H1 (cell line): Measurements from ENCODE around the gene TP73. TPM values are rescaled to one million over a fixed set of nuclear protein-coding genes. Genes with fewer than 3 reads are reported as not detected.
"Not testable (repeated sequence)": the region's sequence is repeated elsewhere in the genome, so short reads cannot be mapped to it uniquely, and the experiment has no call there.

ENCODE experiments used
- CTCF ChIA-PET: fragments of 300-600 bp; sonication (Branson Sonifier 250); formaldehyde crosslinking; loops from one replicate; lab custom pipeline; 2021; ENCODE audit not compliant: partially characterized antibody; lab: Charles Lee
- POLR2A ChIA-PET: fragments of 300-600 bp; sonication (Branson Sonifier 250); formaldehyde crosslinking; loops from one replicate; lab custom pipeline; 2021; ENCODE audit warnings: inconsistent platforms; ENCODE audit not compliant: partially characterized antibody; lab: Charles Lee
- DNase-seq, 2 experiments: peaks; one replicate each; pipeline versions ENCODE4 v3.0.0 to v3.0.0-alpha.2; 2010 to 2022; ENCODE audit warnings: low spot score in 2 of 2, low read depth in 1 of 2, mixed read lengths in 1 of 2
- FAIRE-seq: peaks from 2 replicates; lab custom pipeline; 2011; peaks lifted over from hg19 to GRCh38; lab: Jason Lieb, UNC
- H2AFZ ChIP-seq: 2 replicates; pipeline ENCODE4 v1.8.1; 2012; ENCODE audit warnings: low read length, inconsistent platforms
- H2AK5ac ChIP-seq: 2 replicates; pipeline ENCODE4 v1.6.1; 2013; ENCODE audit warnings: low read depth, low read length
- H2BK120ac ChIP-seq: replicated peaks from 2 replicates; pipeline ENCODE3; 2013; ENCODE audit warnings: low read depth, low read length, inconsistent platforms
- H2BK12ac ChIP-seq: 2 replicates; pipeline ENCODE4 v1.6.1; 2013; ENCODE audit warnings: low read depth, low read length
- H2BK15ac ChIP-seq: 2 replicates; pipeline ENCODE4 v1.6.1; 2013; ENCODE audit warnings: low read length
- H2BK20ac ChIP-seq: 2 replicates; pipeline ENCODE4 v1.6.1; 2013; ENCODE audit warnings: low read length
- H2BK5ac ChIP-seq: 2 replicates; pipeline ENCODE4 v1.6.1; 2013; ENCODE audit warnings: low read depth, low read length
- H3K14ac ChIP-seq: 2 replicates; pipeline ENCODE4 v1.6.1; 2013; ENCODE audit warnings: inconsistent platforms; ENCODE audit not compliant: insufficient read length
- H3K18ac ChIP-seq: 2 replicates; pipeline ENCODE4 v1.6.1; 2013; ENCODE audit warnings: low read length; ENCODE audit errors: extremely low read depth
- H3K23ac ChIP-seq: 2 replicates; pipeline ENCODE4 v1.6.1; 2013; ENCODE audit warnings: inconsistent platforms; ENCODE audit not compliant: insufficient read length
- H3K23me2 ChIP-seq: 2 replicates; pipeline ENCODE4 v1.6.1; 2013; ENCODE audit warnings: low read depth, low read length
- H3K27ac ChIP-seq: 2 replicates; pipeline ENCODE4 v1.6.1; 2011; ENCODE audit warnings: low read depth, low read length, inconsistent platforms
- H3K27me3 ChIP-seq, 4 experiments: replicated peaks in 1 of 4; 1 replicate in 1 of 4; 2 replicates in 3 of 4; pipeline versions ENCODE4 v1.6.1 to v1.8.1; 2011 to 2013; ENCODE audit warnings: low read length in 3 of 4, mild to moderate bottlenecking in 3 of 4, inconsistent platforms in 2 of 4, mixed read lengths in 2 of 4, moderate library complexity in 1 of 4; ENCODE audit not compliant: control insufficient read depth in 3 of 4, insufficient read depth in 3 of 4; ENCODE audit errors: extremely low read depth in 1 of 4
- H3K36me3 ChIP-seq, 4 experiments: 2 replicates each; pipeline versions ENCODE4 v1.6.1 to v1.8.1; 2011 to 2013; ENCODE audit warnings: mild to moderate bottlenecking in 4 of 4, low read length in 3 of 4, moderate library complexity in 2 of 4, control low read depth in 1 of 4, inconsistent platforms in 1 of 4; ENCODE audit not compliant: insufficient read depth in 4 of 4, control insufficient read depth in 2 of 4
- H3K4ac ChIP-seq: replicated peaks from 2 replicates; pipeline ENCODE3; 2013; ENCODE audit warnings: low read length, low read depth, mixed read lengths, inconsistent platforms; ENCODE audit not compliant: insufficient read length
- H3K4me1 ChIP-seq, 4 experiments: replicated peaks in 1 of 4; 1 replicate in 1 of 4; 2 replicates in 3 of 4; pipeline versions ENCODE4 v1.6.1 to v1.8.1; 2011 to 2013; ENCODE audit warnings: low read length in 3 of 4, inconsistent platforms in 2 of 4, mixed read lengths in 1 of 4; ENCODE audit not compliant: insufficient read depth in 4 of 4, control insufficient read depth in 3 of 4
- H3K4me2 ChIP-seq, 2 experiments: 2 replicates each; pipeline versions ENCODE4 v1.6.1 to v1.8.1; 2011 to 2013; ENCODE audit warnings: low read depth in 2 of 2, low read length in 2 of 2, control low read depth in 1 of 2, inconsistent platforms in 1 of 2, mild to moderate bottlenecking in 1 of 2; ENCODE audit not compliant: insufficient read depth in 1 of 2
- H3K4me3 ChIP-seq, 4 experiments: fragments of 200-600, 300-600 bp in 1 of 4; sonication (generic), shearing (Covaris generic), sonication (Bioruptor Twin) in 1 of 4; 2 replicates each; pipeline versions ENCODE4 v1.5.1 to v1.8.1; 2011 to 2016; ENCODE audit warnings: low read length in 4 of 4, low read depth in 3 of 4, control low read depth in 2 of 4, inconsistent platforms in 2 of 4, mild to moderate bottlenecking in 2 of 4, mixed read lengths in 1 of 4, moderate library complexity in 1 of 4; ENCODE audit not compliant: insufficient read depth in 2 of 4; ENCODE audit errors: extremely low read depth in 1 of 4
- H3K56ac ChIP-seq: replicated peaks from 2 replicates; pipeline ENCODE3; 2013; ENCODE audit warnings: low read depth, mild to moderate bottlenecking, mixed read lengths, low read length, inconsistent platforms; ENCODE audit not compliant: insufficient read length
- H3K79me1 ChIP-seq: 2 replicates; pipeline ENCODE4 v1.6.1; 2013; ENCODE audit warnings: low read depth, low read length, control low read depth
- H3K79me2 ChIP-seq, 2 experiments: 2 replicates each; pipeline versions ENCODE4 v1.6.1 to v1.8.1; 2012 to 2013; ENCODE audit warnings: low read length in 2 of 2, mild to moderate bottlenecking in 2 of 2, inconsistent platforms in 1 of 2; ENCODE audit not compliant: insufficient read depth in 2 of 2, control insufficient read depth in 1 of 2
- H3K9ac ChIP-seq, 4 experiments: replicated peaks in 1 of 4; 1 replicate in 1 of 4; 2 replicates in 3 of 4; pipeline versions ENCODE4 v1.6.1 to v1.8.1; 2011 to 2013; ENCODE audit warnings: low read depth in 3 of 4, low read length in 3 of 4, control low read depth in 2 of 4, mild to moderate bottlenecking in 2 of 4, moderate library complexity in 2 of 4, inconsistent platforms in 1 of 4; ENCODE audit errors: extremely low read depth in 1 of 4
- H3K9me3 ChIP-seq, 2 experiments: 2 replicates each; pipeline versions ENCODE4 v1.6.1 to v1.8.1; 2012 to 2013; ENCODE audit warnings: mild to moderate bottlenecking in 2 of 2, moderate library complexity in 2 of 2, control low read depth in 1 of 2, inconsistent platforms in 1 of 2, low read depth in 1 of 2, low read length in 1 of 2, mixed read lengths in 1 of 2; ENCODE audit not compliant: insufficient read depth in 2 of 2
- H4K20me1 ChIP-seq, 2 experiments: replicated peaks in 1 of 2; 2 replicates each; pipeline versions ENCODE3 to v1.8.1; 2011 to 2013; ENCODE audit warnings: inconsistent platforms in 2 of 2, low read length in 2 of 2, mild to moderate bottlenecking in 1 of 2; ENCODE audit not compliant: insufficient read depth in 2 of 2, control insufficient read depth in 1 of 2
- H4K5ac ChIP-seq: 2 replicates; pipeline ENCODE4 v1.6.1; 2013; ENCODE audit warnings: low read length, low read depth, mixed read lengths, inconsistent platforms; ENCODE audit not compliant: insufficient read length
- H4K8ac ChIP-seq: 2 replicates; pipeline ENCODE4 v1.8.0; 2013; ENCODE audit warnings: mild to moderate bottlenecking, moderate library complexity, low read length, inconsistent platforms; ENCODE audit not compliant: insufficient read depth; ENCODE audit errors: extremely low read depth
- H4K91ac ChIP-seq: replicated peaks from 2 replicates; pipeline ENCODE3; 2013; ENCODE audit warnings: low read length, mixed read lengths, inconsistent platforms; ENCODE audit not compliant: insufficient read length
- WGBS, 2 experiments: shearing (Covaris generic) in 1 of 2; methylation state at CpG; one replicate each; pipeline versions ENCODE4 v1.1.6 to v1.1.7; 2013 to 2015; ENCODE audit warnings: low lambda C conversion rate in 2 of 2, mixed read lengths in 2 of 2, inconsistent platforms in 1 of 2, low coverage in 1 of 2, missing lambda C conversion rate in 1 of 2; ENCODE audit not compliant: insufficient replicate concordance in 2 of 2, insufficient coverage in 1 of 2, insufficient read length in 1 of 2; ENCODE audit errors: extremely low coverage in 1 of 2, missing lambda C conversion rate in 1 of 2; 5-methylcytosine and 5-hydroxymethylcytosine counted together
- polyA plus RNA-seq, 7 experiments: library from polyadenylated mRNA; depleted of rRNA in 3 of 7; stranded (reverse) in 5 of 7; unstranded in 2 of 7; fragments of >200 nt in 5 of 7; fragments of 200-250 nt in 2 of 7; gene quantifications; 1 replicate in 5 of 7; 2 replicates in 1 of 7; 4 replicates in 1 of 7; pipeline versions ENCODE4 v1.2.1 to v1.2.3, GENCODE V29; 2011 to 2013; ENCODE audit warnings: missing spikeins in 2 of 7, mixed read lengths in 2 of 7
- total RNA-seq: library from RNA; stranded (reverse); fragmentation: NEBNext Ultra II Directional; extraction: Animal tissue kit (Norgen Biotek cat#: 25700); gene quantifications from 2 replicates; pipeline ENCODE4 v1.2.1, GENCODE V29; 2021

The TP73 gene
- total and polyA plus RNA-seq, 2 of the 8 experiments (the other 6 are each of a cell fraction or from before 2014, with no cell fraction given), result 2.6 to 3.1 TPM

DNA sequence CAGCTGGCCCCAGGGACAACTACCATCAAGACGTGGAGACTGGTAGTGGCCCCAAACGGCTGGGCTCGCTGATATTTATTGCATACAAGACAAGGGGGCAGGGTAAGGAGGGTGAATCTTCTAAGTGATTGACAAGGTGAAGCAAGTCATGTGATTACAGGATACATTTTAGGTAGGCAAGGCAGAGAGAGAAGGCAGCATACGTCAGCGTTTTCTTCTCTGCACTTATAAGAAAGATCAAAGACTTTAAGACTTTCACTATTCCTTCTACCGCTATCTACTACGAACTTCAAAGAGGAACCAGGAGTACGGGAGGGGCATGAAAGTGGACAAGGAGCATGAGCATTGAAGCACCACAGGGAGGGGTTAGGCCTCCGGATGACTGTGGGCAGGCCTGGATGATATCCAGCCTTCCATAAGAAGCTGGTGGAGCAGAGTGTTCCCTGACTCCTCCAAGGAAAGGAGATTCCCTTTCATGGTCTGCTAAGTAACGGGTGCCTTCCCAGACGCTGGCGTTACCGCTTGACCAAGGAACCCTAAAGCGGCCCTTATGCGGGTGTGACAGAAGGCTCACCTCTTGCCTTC is 96.1 kb downstream of the TP73 start:
- H3K27me3 ChIP-seq, H3K23ac ChIP-seq, H2AK5ac ChIP-seq, H3K4ac ChIP-seq, H3K14ac ChIP-seq, H4K5ac ChIP-seq, H4K91ac ChIP-seq, H3K36me3 ChIP-seq, DNase-seq, H3K56ac ChIP-seq, H2BK15ac ChIP-seq, H4K8ac ChIP-seq, POLR2A ChIA-PET, H3K27ac ChIP-seq, H3K9ac ChIP-seq, H3K18ac ChIP-seq, H2BK12ac ChIP-seq, H3K4me2 ChIP-seq, H3K4me3 ChIP-seq, H2BK120ac ChIP-seq, H3K9me3 ChIP-seq, FAIRE-seq, H2BK20ac ChIP-seq, H2BK5ac ChIP-seq, H2AFZ ChIP-seq: not testable (repeated sequence)
- H3K23me2 ChIP-seq, result peaks cover 14% of the 10 kb centered on the region
- H3K79me1 ChIP-seq, result peaks cover 17% of the 10 kb centered on the region
- H3K4me1 ChIP-seq, result peaks cover 0 to 16% (median 13%) of the 10 kb centered on the region in 4 experiments; a peak in 6 of 7 replicates
- 91% methylated on average over 14 of the region's 15 CpGs; no CpG with 5 or more reads in 1 of the 2 experiments for WGBS, 2 experiments
- peaks cover 0 to 27% of the 10 kb centered on the region in 2 experiments; a peak in 3 of 4 replicates for H3K79me2 ChIP-seq
- H4K20me1 ChIP-seq, result peaks cover 8 to 19% of the 10 kb centered on the region in 2 experiments
- CTCF ChIA-PET, result interaction anchor here (0.6 to 1.3 kb wide), 3 partner anchors 21 to 53 kb away, joined by 3 read pairs; no protein-coding TSS in a partner anchor
